KOPT-K1 (cell line): ENCODE measurements around the gene RARA.
A peak's percentile ranks its signal among the peaks of the same experiment; 100 is the strongest.

Experiments
- H3K27ac ChIP-seq: fragments of 200-600 bp; sonication (generic); 2 replicates; pipeline ENCODE4 v1.5.1; 2016; ENCODE audit warnings: antibody characterized with exemption, mild to moderate bottlenecking, low read depth, low read length; ENCODE audit not compliant: poor library complexity, severe bottlenecking
- H3K36me3 ChIP-seq: fragments of 200-600 bp; sonication (generic); 2 replicates; pipeline ENCODE4 v1.5.1; 2017; ENCODE audit warnings: antibody characterized with exemption, mild to moderate bottlenecking, low read length, moderate library complexity; ENCODE audit not compliant: insufficient read depth
- H3K9me3 ChIP-seq: fragments of 200-600 bp; sonication (generic); 2 replicates; pipeline ENCODE4 v1.5.1; 2017; ENCODE audit warnings: antibody characterized with exemption, low read length, mild to moderate bottlenecking; ENCODE audit not compliant: insufficient read depth, poor library complexity, severe bottlenecking

The RARA gene

GRCh38 chr17:40327244-40327729 is 18.3 kb downstream of the RARA start:
- no peaks in the 10 kb centered on the region for H3K36me3 ChIP-seq
- H3K9me3 ChIP-seq, result no peaks in the 10 kb centered on the region
- H3K27ac ChIP-seq, result peak overlapping the region; percentile 75

- Histone ChIP-seq H3K27ac (peak overlapping the region; percentile 75), H3K36me3 (no peaks in the 10 kb centered on the region), H3K9me3 (no peaks in the 10 kb centered on the region)
Measured at GRCh38 chr17:40327735-40328385, 18.9 kb downstream of the RARA start.

- H3K9me3 ChIP-seq, result no peaks in the 10 kb centered on the region
- H3K36me3 ChIP-seq, result no peaks in the 10 kb centered on the region
- peak overlapping the region; percentile 75 for H3K27ac ChIP-seq
Measured at GRCh38 chr17:40328386-40328766, 19.4 kb downstream of the RARA start.

- Histone ChIP-seq H3K9me3 (no peaks in the 10 kb centered on the region), H3K36me3 (no peaks in the 10 kb centered on the region), H3K27ac (peak overlapping the region; percentile 65)
Measured at GRCh38 chr17:40329839-40330794, 21.1 kb downstream of the RARA start.

- no peaks in the 10 kb centered on the region for H3K36me3 ChIP-seq
- no peaks in the 10 kb centered on the region for H3K9me3 ChIP-seq
- H3K27ac ChIP-seq, result peak overlapping the region; percentile 65
Measured at GRCh38 chr17:40330850-40331470, 22.0 kb downstream of the RARA start.

GRCh38 chr17:40331743-40332641 is 23.0 kb downstream of the RARA start:
- Histone ChIP-seq H3K9me3 (no peaks in the 10 kb centered on the region), H3K36me3 (no peaks in the 10 kb centered on the region), H3K27ac (peak overlapping the region; percentile 65)

- Histone ChIP-seq H3K27ac (no peak overlapping the region), H3K36me3 (no peaks in the 10 kb centered on the region), H3K9me3 (no peaks in the 10 kb centered on the region)
Measured at GRCh38 chr17:40333781-40334448, 24.9 kb downstream of the RARA start.

GRCh38 chr17:40335620-40336019 is 26.6 kb downstream of the RARA start:
- Histone ChIP-seq H3K27ac (no peak overlapping the region), H3K9me3 (no peaks in the 10 kb centered on the region), H3K36me3 (no peaks in the 10 kb centered on the region)

- no peaks in the 10 kb centered on the region for H3K9me3 ChIP-seq
- H3K36me3 ChIP-seq, result no peaks in the 10 kb centered on the region
- H3K27ac ChIP-seq, result peak overlapping the region; percentile 79
Measured at GRCh38 chr17:40337351-40337750, 28.4 kb downstream of the RARA start.

GRCh38 chr17:40338058-40338457 is 29.1 kb downstream of the RARA start:
- Histone ChIP-seq H3K27ac (peak overlapping the region; percentile 79), H3K9me3 (no peaks in the 10 kb centered on the region), H3K36me3 (no peaks in the 10 kb centered on the region)

- Histone ChIP-seq H3K36me3 (no peaks in the 10 kb centered on the region), H3K9me3 (no peaks in the 10 kb centered on the region), H3K27ac (peak overlapping the region; percentile 79)
Measured at GRCh38 chr17:40338941-40339649, 30.1 kb downstream of the RARA start.

- Histone ChIP-seq H3K36me3 (no peaks in the 10 kb centered on the region), H3K9me3 (no peaks in the 10 kb centered on the region), H3K27ac (peak overlapping the region; percentile 79)
Measured at GRCh38 chr17:40340327-40340726, 31.3 kb downstream of the RARA start.

- Histone ChIP-seq H3K27ac (peak overlapping the region; percentile 54), H3K9me3 (no peaks in the 10 kb centered on the region), H3K36me3 (no peaks in the 10 kb centered on the region)
Measured at GRCh38 chr17:40340880-40341807, 32.2 kb downstream of the RARA start.
